Dendritic cell treated with granulocyte-macrophage colony-stimulating factor and Interleukin-4, amounts not matched to agents 40 ng/mL and 50 ng/mL, for 4 days (primary cell): ENCODE measurements around the gene SIGLEC1.

Experiments
- H3K27ac Mint-ChIP-seq: one replicate; pipeline ENCODE4 v1.8.0; 2022; ENCODE audit warnings: mild to moderate bottlenecking, mixed read lengths
- H3K27me3 Mint-ChIP-seq: one replicate; pipeline ENCODE4 v1.8.0; 2022; ENCODE audit warnings: mild to moderate bottlenecking, mixed read lengths
- H3K36me3 Mint-ChIP-seq: one replicate; pipeline ENCODE4 v1.8.0; 2022; ENCODE audit warnings: low read depth, mixed read lengths
- H3K4me1 Mint-ChIP-seq: one replicate; pipeline ENCODE4 v1.8.0; 2022; ENCODE audit warnings: low read depth, mixed read lengths
- H3K4me3 Mint-ChIP-seq: one replicate; pipeline ENCODE4 v1.8.0; 2022; ENCODE audit warnings: mild to moderate bottlenecking, moderate library complexity, mixed read lengths
- H3K9me3 Mint-ChIP-seq: one replicate; pipeline ENCODE4 v1.8.0; 2022; ENCODE audit warnings: mixed read lengths
- intact Hi-C: fragments of 100-400 bp; cut with micrococcal nuclease; formaldehyde crosslinking; loops from one replicate; pipeline ENCODE4 v1.15.0; 2022

Gene SIGLEC1

GRCh38 chr20:3728354-3728753 is 16.0 kb upstream of the SIGLEC1 start:
- intact Hi-C loops, result no loop called here
- Mint-ChIP-seq H3K27ac (peak overlapping the region; percentile 40), H3K4me3 (no peak overlapping the region)

GRCh38 chr20:3727401-3728021 is 15.1 kb upstream of the SIGLEC1 start:
- intact Hi-C loops, result no loop called here
- H3K27me3 Mint-ChIP-seq, result peaks cover 51% of the 10 kb centered on the region
- no peak overlapping the region for H3K4me3 Mint-ChIP-seq
- no peaks in the 10 kb centered on the region for H3K36me3 Mint-ChIP-seq
- H3K9me3 Mint-ChIP-seq, result no peaks in the 10 kb centered on the region
- H3K4me1 Mint-ChIP-seq, result peaks cover 52% of the 10 kb centered on the region
- H3K27ac Mint-ChIP-seq, result peak overlapping the region; percentile 40

More at GRCh38 chr20:3728354-3728753, 16.0 kb upstream of the SIGLEC1 start:
- Mint-ChIP-seq H3K9me3 (no peaks in the 10 kb centered on the region), H3K4me1 (peaks cover 58% of the 10 kb centered on the region), H3K27me3 (peaks cover 59% of the 10 kb centered on the region), H3K36me3 (no peaks in the 10 kb centered on the region)

- H3K4me3 Mint-ChIP-seq, result no peak overlapping the region
Measured at GRCh38 chr20:3724356-3724755, 12.0 kb upstream of the SIGLEC1 start.

GRCh38 chr20:3723284-3723683 is 10.9 kb upstream of the SIGLEC1 start:
- H3K27ac Mint-ChIP-seq, result no peak overlapping the region

More at GRCh38 chr20:3724356-3724755, 12.0 kb upstream of the SIGLEC1 start:
- Mint-ChIP-seq H3K27ac (no peak overlapping the region), H3K27me3 (peaks cover 27% of the 10 kb centered on the region), H3K9me3 (no peaks in the 10 kb centered on the region), H3K4me1 (peaks cover 41% of the 10 kb centered on the region), H3K36me3 (no peaks in the 10 kb centered on the region)
- intact Hi-C loops, result no loop called here

GRCh38 chr20:3721912-3722311 is 9.5 kb upstream of the SIGLEC1 start:
- intact Hi-C loops, result no loop called here
- Mint-ChIP-seq H3K27me3 (peaks cover 17% of the 10 kb centered on the region), H3K27ac (no peak overlapping the region), H3K4me3 (no peak overlapping the region), H3K36me3 (no peaks in the 10 kb centered on the region), H3K9me3 (no peaks in the 10 kb centered on the region), H3K4me1 (peaks cover 23% of the 10 kb centered on the region)

More at GRCh38 chr20:3723284-3723683, 10.9 kb upstream of the SIGLEC1 start:
- Mint-ChIP-seq H3K4me3 (no peak overlapping the region), H3K9me3 (no peaks in the 10 kb centered on the region), H3K4me1 (peaks cover 31% of the 10 kb centered on the region), H3K36me3 (no peaks in the 10 kb centered on the region), H3K27me3 (peaks cover 22% of the 10 kb centered on the region)
- intact Hi-C loops, result no loop called here

DNA sequence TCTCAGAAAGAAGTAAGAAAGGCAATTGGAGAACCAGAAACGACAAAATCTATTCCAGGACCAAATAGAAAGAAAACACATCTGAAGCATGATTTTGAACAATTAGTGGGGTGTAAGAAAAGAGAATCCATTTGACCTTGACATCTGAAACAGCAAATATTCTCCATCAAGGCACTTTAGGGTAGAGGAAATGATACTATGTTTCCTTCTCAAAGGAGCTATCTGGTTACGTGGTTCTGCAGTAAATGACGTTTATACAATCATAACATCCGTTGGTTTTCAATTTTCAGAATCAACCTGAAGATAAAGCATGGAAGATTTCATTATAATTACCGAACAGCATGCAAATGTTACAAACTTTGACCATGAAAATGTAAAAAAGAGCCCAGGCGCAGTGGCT is 8.2 kb upstream of the SIGLEC1 start:
- no peaks in the 10 kb centered on the region for H3K9me3 Mint-ChIP-seq
- H3K27me3 Mint-ChIP-seq, result peaks cover 11% of the 10 kb centered on the region
- H3K27ac Mint-ChIP-seq, result no peak overlapping the region
- intact Hi-C loops, result no loop called here
- no peaks in the 10 kb centered on the region for H3K36me3 Mint-ChIP-seq
- no peak overlapping the region for H3K4me3 Mint-ChIP-seq
- peaks cover 34% of the 10 kb centered on the region for H3K4me1 Mint-ChIP-seq

GRCh38 chr20:3720068-3720467 is 7.7 kb upstream of the SIGLEC1 start:
- H3K27ac Mint-ChIP-seq, result no peak overlapping the region
- no peaks in the 10 kb centered on the region for H3K9me3 Mint-ChIP-seq
- H3K27me3 Mint-ChIP-seq, result peaks cover 11% of the 10 kb centered on the region
- intact Hi-C loops, result no loop called here
- no peak overlapping the region for H3K4me3 Mint-ChIP-seq
- H3K4me1 Mint-ChIP-seq, result peaks cover 36% of the 10 kb centered on the region
- H3K36me3 Mint-ChIP-seq, result no peaks in the 10 kb centered on the region

DNA sequence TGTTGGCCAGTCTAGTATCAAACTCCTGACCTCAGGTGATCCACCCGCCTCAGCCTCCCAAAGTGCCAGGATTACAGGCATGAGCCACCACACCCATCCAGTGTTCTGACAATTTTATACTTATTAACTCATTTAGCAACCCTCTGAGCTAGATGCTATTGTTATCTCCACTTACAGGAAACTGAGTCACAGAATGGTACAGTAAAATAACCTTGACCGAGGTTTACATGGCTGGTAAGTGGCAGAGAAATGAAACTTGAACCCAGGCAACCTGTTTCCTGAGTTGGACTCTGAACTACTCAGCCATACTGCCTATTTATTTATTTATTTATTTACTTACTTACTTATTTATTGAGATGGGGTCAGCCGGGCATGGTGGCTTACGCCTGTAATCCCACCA is 6.6 kb upstream of the SIGLEC1 start:
- no peaks in the 10 kb centered on the region for H3K36me3 Mint-ChIP-seq
- peaks cover 8% of the 10 kb centered on the region for H3K27me3 Mint-ChIP-seq
- no peak overlapping the region for H3K4me3 Mint-ChIP-seq
- H3K9me3 Mint-ChIP-seq, result no peaks in the 10 kb centered on the region
- no peak overlapping the region for H3K27ac Mint-ChIP-seq
- intact Hi-C loops, result no loop called here
- H3K4me1 Mint-ChIP-seq, result peaks cover 40% of the 10 kb centered on the region

- Mint-ChIP-seq H3K27me3 (peaks cover 7% of the 10 kb centered on the region), H3K4me1 (peaks cover 66% of the 10 kb centered on the region)
- intact Hi-C loops, result no loop called here
Measured at GRCh38 chr20:3716195-3716834, 3.9 kb upstream of the SIGLEC1 start.

DNA sequence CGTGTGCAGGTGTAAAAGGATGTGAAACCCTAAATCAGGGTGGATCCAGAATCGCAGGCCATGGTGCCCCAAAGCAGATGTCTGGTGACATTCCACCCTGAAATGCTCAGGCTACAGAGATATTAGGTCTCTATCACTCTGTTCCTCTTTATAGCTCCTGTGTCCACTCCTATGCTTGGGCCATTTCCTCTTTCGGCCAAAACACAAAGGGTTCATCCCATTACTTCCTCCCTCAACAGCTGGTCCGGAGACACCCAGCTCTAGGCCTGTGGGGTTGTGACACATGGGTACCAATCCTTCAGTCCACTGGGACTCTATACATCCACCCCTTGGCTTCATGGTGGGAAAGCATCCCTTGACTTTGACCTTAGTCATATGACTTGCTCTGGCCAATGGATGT is 1.7 kb upstream of the SIGLEC1 start:
- Mint-ChIP-seq H3K27me3 (peaks cover 3% of the 10 kb centered on the region), H3K4me1 (peaks cover 79% of the 10 kb centered on the region), H3K27ac (peak overlapping the region; percentile 80), H3K36me3 (peaks cover 30% of the 10 kb centered on the region), H3K4me3 (no peak overlapping the region), H3K9me3 (no peaks in the 10 kb centered on the region)
- intact Hi-C loops, result loop anchor here (5.0 kb wide), 1 partner anchor 152 kb away; no protein-coding TSS in a partner anchor

More at GRCh38 chr20:3716195-3716834, 3.9 kb upstream of the SIGLEC1 start:
- Mint-ChIP-seq H3K9me3 (no peaks in the 10 kb centered on the region), H3K4me3 (no peak overlapping the region), H3K27ac (peak overlapping the region; percentile 15), H3K36me3 (peaks cover 13% of the 10 kb centered on the region)

GRCh38 chr20:3711484-3711941 is 887 bp downstream of the SIGLEC1 start:
- H3K27me3 Mint-ChIP-seq, result no peaks in the 10 kb centered on the region
- H3K4me3 Mint-ChIP-seq, result peak overlapping the region; percentile 92
- no peaks in the 10 kb centered on the region for H3K9me3 Mint-ChIP-seq
- peaks cover 55% of the 10 kb centered on the region for H3K36me3 Mint-ChIP-seq
- intact Hi-C loops, result loop anchor here (1.0 to 5.0 kb wide), 2 partner anchors 35 to 149 kb away; no protein-coding TSS in a partner anchor
- H3K27ac Mint-ChIP-seq, result peak overlapping the region; percentile 80
- H3K4me1 Mint-ChIP-seq, result peaks cover 86% of the 10 kb centered on the region

- Mint-ChIP-seq H3K4me3 (peak overlapping the region; percentile 92), H3K27me3 (peaks cover under 1% of the 10 kb centered on the region), H3K9me3 (no peaks in the 10 kb centered on the region), H3K36me3 (peaks cover 62% of the 10 kb centered on the region), H3K4me1 (peaks cover 80% of the 10 kb centered on the region), H3K27ac (peak overlapping the region; percentile 80)
- intact Hi-C loops, result loop anchor here (1.0 to 5.0 kb wide), 2 partner anchors 35 to 149 kb away; no protein-coding TSS in a partner anchor
Measured at GRCh38 chr20:3710703-3711483, 1.5 kb downstream of the SIGLEC1 start.

- Mint-ChIP-seq H3K4me3 (peak overlapping the region; percentile 92), H3K36me3 (peaks cover 70% of the 10 kb centered on the region), H3K4me1 (peaks cover 75% of the 10 kb centered on the region), H3K9me3 (no peaks in the 10 kb centered on the region), H3K27me3 (peaks cover 5% of the 10 kb centered on the region), H3K27ac (peak overlapping the region; percentile 80)
- intact Hi-C loops, result loop anchor here (5.0 kb wide), 1 partner anchor 148 kb away; no protein-coding TSS in a partner anchor
Measured at GRCh38 chr20:3710011-3710466, 2.4 kb downstream of the SIGLEC1 start.

- H3K27ac Mint-ChIP-seq, result peak overlapping the region; percentile 3
- H3K4me3 Mint-ChIP-seq, result peak overlapping the region; percentile 13
- H3K27me3 Mint-ChIP-seq, result peaks cover 5% of the 10 kb centered on the region
- H3K36me3 Mint-ChIP-seq, result peaks cover 95% of the 10 kb centered on the region
- intact Hi-C loops, result no loop called here
- peaks cover 52% of the 10 kb centered on the region for H3K4me1 Mint-ChIP-seq
- no peaks in the 10 kb centered on the region for H3K9me3 Mint-ChIP-seq
Measured at GRCh38 chr20:3707508-3707899, 4.9 kb downstream of the SIGLEC1 start.
